B cell (primary cell): Measurements from ENCODE around the gene ESPNL. TPM values are rescaled to one million over a fixed set of nuclear protein-coding genes. Genes with fewer than 3 reads are reported as not detected.

Experiments
- ATAC-seq: fragments of 200-7000 bp; cut with Tn5 transposase; one replicate; pipeline ENCODE4 v1.10.0; 2021; ENCODE audit warnings: low read depth, mild to moderate bottlenecking, moderate number of reproducible peaks, moderate library complexity
- CTCF ChIA-PET: fragments of 350-600 bp; sonication (Branson Sonifier 250); formaldehyde crosslinking; loops from one replicate; lab custom pipeline; 2021; ENCODE audit warnings: antibody characterized with exemption, inconsistent platforms; lab: Charles Lee
- POLR2A ChIA-PET: fragments of 350-600 bp; sonication (Branson Sonifier 250); formaldehyde crosslinking; loops from one replicate; lab custom pipeline; 2021; ENCODE audit warnings: antibody characterized with exemption; lab: Charles Lee
- DNase-seq: peaks from one replicate; pipeline ENCODE4 v3.0.0; 2013
- H2AFZ ChIP-seq: 2 replicates; pipeline ENCODE4 v1.6.1; 2012; ENCODE audit warnings: mild to moderate bottlenecking, low read depth, low read length; ENCODE audit not compliant: insufficient read depth, poor library complexity, severe bottlenecking
- H3K27ac ChIP-seq, 2 donors: 1 replicate in 1 of 2; 2 replicates in 1 of 2; pipeline ENCODE4 v1.5.1; 2012 to 2013; ENCODE audit warnings: low read length in 2 of 2, mild to moderate bottlenecking in 2 of 2, moderate library complexity in 1 of 2
- H3K27me3 ChIP-seq, 4 experiments: fragments of 200-600 bp in 1 of 4; sonication (generic) in 1 of 4; replicated peaks in 1 of 4; 1 replicate in 2 of 4; 2 replicates in 2 of 4; pipeline versions ENCODE4 v1.6.1 to v1.7.0; 2013 to 2016; ENCODE audit warnings: low read length in 3 of 4, mild to moderate bottlenecking in 2 of 4, mixed read lengths in 1 of 4, moderate library complexity in 1 of 4; ENCODE audit not compliant: insufficient read depth in 4 of 4, control insufficient read depth in 3 of 4; ENCODE audit errors: control extremely low read depth in 1 of 4
- H3K36me3 ChIP-seq, 2 experiments: replicated peaks in 1 of 2; 1 replicate in 1 of 2; 2 replicates in 1 of 2; pipeline versions ENCODE4 v1.6.1 to v1.7.1; 2013; ENCODE audit warnings: low read length in 1 of 2; ENCODE audit not compliant: insufficient read depth in 2 of 2, control insufficient read depth in 1 of 2; ENCODE audit errors: control extremely low read depth in 1 of 2, extremely low read depth in 1 of 2
- H3K4me1 ChIP-seq, 2 donors: fragments of 200-600 bp in 1 of 2; sonication (generic) in 1 of 2; 1 replicate in 1 of 2; 2 replicates in 1 of 2; pipeline versions ENCODE4 v1.5.1 to v1.6.1; 2013 to 2017; ENCODE audit warnings: low read length in 2 of 2; ENCODE audit not compliant: control insufficient read depth in 2 of 2, insufficient read depth in 2 of 2
- H3K4me2 ChIP-seq: replicated peaks from 2 replicates; pipeline ENCODE3; 2012; ENCODE audit warnings: mild to moderate bottlenecking, low read depth, low read length; ENCODE audit not compliant: poor library complexity, severe bottlenecking
- H3K4me3 ChIP-seq, 5 experiments: fragments of 200-600 bp in 1 of 5; sonication (generic) in 1 of 5; 1 replicate in 3 of 5; 2 replicates in 2 of 5; pipeline versions ENCODE4 v1.5.1 to v1.7.0; 2011 to 2016; ENCODE audit warnings: low read length in 4 of 5, mild to moderate bottlenecking in 4 of 5, low read depth in 2 of 5, control low read depth in 1 of 5, moderate library complexity in 1 of 5; ENCODE audit not compliant: insufficient read depth in 1 of 5; ENCODE audit errors: control extremely low read depth in 1 of 5, extremely low read depth in 1 of 5
- H3K79me2 ChIP-seq: fragments of 200-600 bp; sonication (generic); one replicate; pipeline ENCODE4 v1.6.0; 2016; ENCODE audit warnings: low read length; ENCODE audit not compliant: control insufficient read depth, insufficient read depth
- H3K9ac ChIP-seq: fragments of 200-600 bp; sonication (generic); 2 replicates; pipeline ENCODE4 v1.6.1; 2017; ENCODE audit warnings: mild to moderate bottlenecking, low read length, moderate library complexity
- H3K9me3 ChIP-seq, 3 donors: one replicate each; pipeline versions ENCODE4 v1.6.1 to v1.7.1; 2013; ENCODE audit warnings: low read length in 2 of 3; ENCODE audit not compliant: control insufficient read depth in 2 of 3, insufficient read depth in 1 of 3; ENCODE audit errors: control extremely low read depth in 1 of 3
- H4K20me1 ChIP-seq: 2 replicates; pipeline ENCODE4 v1.6.0; 2012; ENCODE audit warnings: mild to moderate bottlenecking, low read length; ENCODE audit not compliant: insufficient read depth, control insufficient read depth, poor library complexity, severe bottlenecking
- H3K27ac Mint-ChIP-seq: one replicate; pipeline ENCODE4 v1.8.0; 2021; ENCODE audit warnings: mixed read lengths
- H3K27me3 Mint-ChIP-seq: one replicate; pipeline ENCODE4 v1.8.0; 2021; ENCODE audit warnings: mixed read lengths
- H3K4me1 Mint-ChIP-seq: one replicate; pipeline ENCODE4 v1.8.0; 2021; ENCODE audit warnings: mixed read lengths
- H3K4me3 Mint-ChIP-seq: one replicate; pipeline ENCODE4 v1.8.0; 2021; ENCODE audit warnings: mixed read lengths
- H3K9me3 Mint-ChIP-seq: one replicate; pipeline ENCODE4 v1.8.0; 2022; ENCODE audit warnings: mixed read lengths; ENCODE audit not compliant: insufficient read depth
- EZH2 ChIP-seq: IDR thresholded peaks from 2 replicates; pipeline ENCODE4 v1.6.1; 2012; ENCODE audit warnings: borderline replicate concordance, low read depth, mild to moderate bottlenecking, moderate library complexity, low read length; ENCODE audit not compliant: insufficient read depth, poor library complexity, severe bottlenecking
- WGBS: methylation state at CpG from one replicate; pipeline ENCODE4 v1.1.5; 2013; ENCODE audit warnings: missing lambda C conversion rate; ENCODE audit not compliant: insufficient coverage; 5-methylcytosine and 5-hydroxymethylcytosine counted together
- intact Hi-C: fragments of 100-400 bp; cut with micrococcal nuclease; formaldehyde crosslinking; loops from one replicate; pipeline ENCODE4 v1.10.0; 2022
- polyA plus RNA-seq: library from polyadenylated mRNA; depleted of rRNA; stranded (reverse); fragments of >200 nt; gene quantifications from 2 replicates; pipeline ENCODE4 v1.2.3, GENCODE V29; 2012
- total RNA-seq, 2 donors: library from RNA; stranded (reverse); fragments of 120-200 nt in 1 of 2; gene quantifications; 1 replicate in 1 of 2; 2 replicates in 1 of 2; pipeline versions ENCODE4 v1.2.3 to v1.2.4, GENCODE V29; 2013 to 2022
- TF ChIP-seq, protein P1 (sequence below): fragments of 200-600 bp; IDR thresholded peaks from one replicate; pipeline ENCODE4 v1.8.0; 2022; ENCODE audit warnings: antibody characterized with exemption, mild to moderate bottlenecking

The ESPNL gene
- total and polyA plus RNA-seq, 2 donors (not counting 1 experiment from before 2014, with no cell fraction given) = 1.6 to 2.5 TPM

DNA sequence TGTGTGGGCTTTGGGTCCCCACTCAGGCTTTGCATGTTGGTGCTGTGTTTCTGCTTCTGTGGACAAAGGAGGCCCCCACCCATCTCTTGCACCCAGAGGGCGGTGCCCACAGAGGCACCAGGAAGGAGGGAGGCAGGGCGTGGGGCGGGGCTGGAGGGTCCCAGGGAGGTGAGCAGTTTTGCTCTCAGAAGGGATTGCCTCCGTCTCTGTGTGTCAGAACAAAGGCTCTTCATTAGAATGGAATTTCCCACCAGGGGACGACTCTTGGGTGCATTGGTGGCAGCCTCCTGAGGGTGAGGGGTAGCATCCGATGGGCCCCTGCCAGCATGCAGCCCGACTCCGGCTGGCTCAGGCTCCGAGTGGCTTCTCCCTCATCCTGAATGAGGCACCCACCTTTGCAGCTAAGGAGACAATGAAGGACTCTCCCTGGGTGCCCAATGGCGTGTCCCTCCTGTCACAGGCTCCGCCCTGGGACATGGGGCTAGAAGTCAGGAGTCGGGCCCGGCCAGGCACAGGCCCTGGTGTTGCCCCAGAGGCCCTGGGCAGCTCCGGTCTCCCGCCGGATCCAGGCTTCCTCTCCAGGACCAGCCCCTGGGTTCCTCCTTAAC, 51.6 kb downstream of the ESPNL start:
- Histone ChIP-seq H3K36me3 (no peaks in the 10 kb centered on the region), H3K9me3 (peaks cover 0 to 10% (median 0%) of the 10 kb centered on the region in 3 donors), H3K4me1 (no peaks in the 10 kb centered on the region), H3K79me2 (no peaks in the 10 kb centered on the region), H3K4me2 (no peak overlapping the region), H3K9ac (no peak overlapping the region), H3K4me3 (no peak overlapping the region), H3K27me3 (no peaks in the 10 kb centered on the region), H2AFZ (no peak overlapping the region), H4K20me1 (no peaks in the 10 kb centered on the region), H3K27ac (no peak overlapping the region)
- WGBS = 92% methylated on average over 12 of the region's 16 CpGs
- Mint-ChIP-seq H3K4me1 (no peaks in the 10 kb centered on the region), H3K27me3 (no peaks in the 10 kb centered on the region), H3K9me3 (no peaks in the 10 kb centered on the region), H3K4me3 (no peak overlapping the region), H3K27ac (no peak overlapping the region)
- no peak for TF ChIP-seq EZH2
- TF ChIP-seq, protein P1, sequence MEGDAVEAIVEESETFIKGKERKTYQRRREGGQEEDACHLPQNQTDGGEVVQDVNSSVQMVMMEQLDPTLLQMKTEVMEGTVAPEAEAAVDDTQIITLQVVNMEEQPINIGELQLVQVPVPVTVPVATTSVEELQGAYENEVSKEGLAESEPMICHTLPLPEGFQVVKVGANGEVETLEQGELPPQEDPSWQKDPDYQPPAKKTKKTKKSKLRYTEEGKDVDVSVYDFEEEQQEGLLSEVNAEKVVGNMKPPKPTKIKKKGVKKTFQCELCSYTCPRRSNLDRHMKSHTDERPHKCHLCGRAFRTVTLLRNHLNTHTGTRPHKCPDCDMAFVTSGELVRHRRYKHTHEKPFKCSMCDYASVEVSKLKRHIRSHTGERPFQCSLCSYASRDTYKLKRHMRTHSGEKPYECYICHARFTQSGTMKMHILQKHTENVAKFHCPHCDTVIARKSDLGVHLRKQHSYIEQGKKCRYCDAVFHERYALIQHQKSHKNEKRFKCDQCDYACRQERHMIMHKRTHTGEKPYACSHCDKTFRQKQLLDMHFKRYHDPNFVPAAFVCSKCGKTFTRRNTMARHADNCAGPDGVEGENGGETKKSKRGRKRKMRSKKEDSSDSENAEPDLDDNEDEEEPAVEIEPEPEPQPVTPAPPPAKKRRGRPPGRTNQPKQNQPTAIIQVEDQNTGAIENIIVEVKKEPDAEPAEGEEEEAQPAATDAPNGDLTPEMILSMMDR = no peak
- intact Hi-C loops = no loop called here
- ChIA-PET CTCF (interaction anchor here (1.9 kb wide), 1 partner anchor 9 kb away, joined by 4 read pairs; no protein-coding TSS in a partner anchor), POLR2A (interaction anchor here (0.6 kb wide), 1 partner anchor 9 kb away, joined by 4 read pairs; no protein-coding TSS in a partner anchor)
- DNase-seq = no peak
- ATAC-seq = no peak
